HCT116 (cell line): ENCODE results near the gene JAG1. TPM values are rescaled to one million over a fixed set of nuclear protein-coding genes. Genes with fewer than 3 reads are reported as not detected.

Experiments used
- ATAC-seq: fragments of 200-7000 bp; cut with Tn5 transposase; 2 replicates; pipeline ENCODE4 v1.9.1; 2020; ENCODE audit warnings: mild to moderate bottlenecking, moderate library complexity
- BruUV-seq: library from RNA; stranded (reverse); fragments of 400-500 nt; replicated peaks from 2 replicates; lab custom pipeline; 2021; lab: Mats Ljungman, UMichigan
- CTCF ChIA-PET: fragments of 300-600 bp; sonication (Branson Sonifier 250); formaldehyde crosslinking; loops from one replicate; lab custom pipeline; 2021; ENCODE audit warnings: antibody characterized with exemption; lab: Charles Lee
- POLR2A ChIA-PET: fragments of 300-600, 350-600 bp; sonication (Branson Sonifier 250); formaldehyde crosslinking; loops from one replicate; lab custom pipeline; 2021; ENCODE audit warnings: antibody characterized with exemption; lab: Charles Lee
- RAD21 ChIA-PET, 2 experiments: fragments of 300-600 bp; sonication (Branson Sonifier 250); formaldehyde crosslinking; loops; one replicate each; lab custom pipeline; 2023; ENCODE audit warnings: low total read pairs in 2 of 2; ENCODE audit not compliant: uncharacterized antibody in 2 of 2, unreplicated experiment in 2 of 2, low non-redundant PET in 1 of 2; lab: Charles Lee
- DNase-seq: peaks from one replicate; pipeline ENCODE4 v3.0.0-alpha.2; 2010; ENCODE audit warnings: low read depth, low spot score
- H2AFZ ChIP-seq: fragments of 200-600 bp; shearing (Covaris generic), sonication (generic); 2 replicates; pipeline ENCODE4 v1.6.1; 2017; ENCODE audit warnings: low read depth, mixed run types, mixed read lengths, antibody characterized with exemption, low read length; ENCODE audit not compliant: poor library complexity, severe bottlenecking
- H3K27ac ChIP-seq: 2 replicates; pipeline ENCODE4 v1.5.1; 2012; ENCODE audit warnings: low read depth, low read length
- H3K27me3 ChIP-seq: fragments of 200-600 bp; sonication (generic); 2 replicates; pipeline ENCODE4 v1.6.1; 2016; ENCODE audit warnings: mixed run types, low read length, mixed read lengths; ENCODE audit not compliant: insufficient read depth
- H3K36me3 ChIP-seq, 2 experiments: fragments of 200-500 bp in 1 of 2; fragments of 200-600 bp in 1 of 2; sonication (Bioruptor generic) in 1 of 2; sonication (generic) in 1 of 2; 2 replicates each; pipeline versions ENCODE4 v1.5.1 to v1.6.1; 2014 to 2016; ENCODE audit warnings: low read length in 2 of 2, inconsistent platforms in 1 of 2, mixed read lengths in 1 of 2, mixed run types in 1 of 2; ENCODE audit not compliant: insufficient read depth in 2 of 2, control insufficient read depth in 1 of 2
- H3K4me1 ChIP-seq, 2 experiments: fragments of 200-600 bp in 1 of 2; sonication (generic) in 1 of 2; 2 replicates each; pipeline versions ENCODE4 v1.5.1 to v1.6.1; 2012 to 2017; ENCODE audit warnings: low read length in 2 of 2, inconsistent platforms in 1 of 2, mild to moderate bottlenecking in 1 of 2, mixed read lengths in 1 of 2, mixed run types in 1 of 2, moderate library complexity in 1 of 2; ENCODE audit not compliant: insufficient read depth in 2 of 2, control insufficient read depth in 1 of 2
- H3K4me2 ChIP-seq: fragments of 200-600 bp; sonication (generic); 2 replicates; pipeline ENCODE4 v1.6.1; 2017; ENCODE audit warnings: mixed run types, low read length, mixed read lengths
- H3K4me3 ChIP-seq, 2 experiments: fragments of 200-600 bp in 1 of 2; sonication (generic) in 1 of 2; replicated peaks in 1 of 2; 2 replicates each; pipeline ENCODE4 v1.5.1; 2011 to 2016; ENCODE audit warnings: low read length in 2 of 2, control low read depth in 1 of 2, low read depth in 1 of 2, mild to moderate bottlenecking in 1 of 2, mixed read lengths in 1 of 2, mixed run types in 1 of 2
- H3K79me2 ChIP-seq: fragments of 200-600 bp; sonication (generic); 2 replicates; pipeline ENCODE4 v1.6.1; 2017; ENCODE audit warnings: mild to moderate bottlenecking, mixed run types, low read length, moderate library complexity, mixed read lengths; ENCODE audit not compliant: insufficient read depth
- H3K9ac ChIP-seq: fragments of 200-600 bp; sonication (generic); 2 replicates; pipeline ENCODE4 v1.6.1; 2016; ENCODE audit warnings: low read length, mixed read lengths
- H3K9me2 ChIP-seq: fragments of 200-600 bp; sonication (generic), shearing (Covaris generic); 2 replicates; pipeline ENCODE4 v1.6.1; 2017; ENCODE audit warnings: mixed run types, mild to moderate bottlenecking, moderate library complexity; ENCODE audit not compliant: insufficient read depth
- H3K9me3 ChIP-seq, 2 experiments: fragments of 200-500 bp in 1 of 2; fragments of 200-600 bp in 1 of 2; sonication (Bioruptor generic) in 1 of 2; sonication (generic) in 1 of 2; 2 replicates each; pipeline ENCODE4 v1.6.1; 2014 to 2017; ENCODE audit warnings: low read length in 2 of 2, mixed read lengths in 2 of 2, inconsistent platforms in 1 of 2, low read depth in 1 of 2, mild to moderate bottlenecking in 1 of 2, mixed run types in 1 of 2, moderate library complexity in 1 of 2; ENCODE audit not compliant: control insufficient read depth in 1 of 2, insufficient read depth in 1 of 2
- H4K20me1 ChIP-seq: fragments of 200-600 bp; sonication (generic), shearing (Covaris generic); 2 replicates; pipeline ENCODE4 v1.6.1; 2017; ENCODE audit warnings: mixed run types, mild to moderate bottlenecking, moderate library complexity; ENCODE audit not compliant: insufficient read depth
- ATF3 ChIP-seq: IDR thresholded peaks from 2 replicates; pipeline ENCODE4 v1.6.1; 2012
- CBX3 ChIP-seq: IDR thresholded peaks from 2 replicates; pipeline ENCODE4 v1.6.1; 2012; ENCODE audit warnings: low read depth
- CEBPB ChIP-seq: IDR thresholded peaks from 2 replicates; pipeline ENCODE4 v1.6.1; 2012; ENCODE audit warnings: low read depth
- EGR1 ChIP-seq: IDR thresholded peaks from 2 replicates; pipeline ENCODE4 v1.6.1; 2012; ENCODE audit warnings: low read depth
- ELF1 ChIP-seq: IDR thresholded peaks from 2 replicates; pipeline ENCODE4 v1.6.1; 2012; ENCODE audit warnings: low read depth, borderline replicate concordance
- EZH2phosphoT487 ChIP-seq: fragments of 200-600 bp; IDR thresholded peaks from 2 replicates; pipeline ENCODE4 v1.6.1; 2018; ENCODE audit warnings: antibody characterized with exemption, borderline replicate concordance
- FOSL1 ChIP-seq: IDR thresholded peaks from 2 replicates; pipeline ENCODE4 v1.6.1; 2012; ENCODE audit warnings: low read depth
- JUND ChIP-seq: IDR thresholded peaks from 2 replicates; pipeline ENCODE4 v1.6.1; 2012
- POLR2A ChIP-seq: IDR thresholded peaks from 2 replicates; pipeline ENCODE4 v1.7.0; 2011; ENCODE audit warnings: borderline replicate concordance; ENCODE audit not compliant: insufficient read depth, insufficient read length; ENCODE audit errors: extremely low read depth
- RAD21 ChIP-seq: IDR thresholded peaks from 2 replicates; pipeline ENCODE4 v1.6.1; 2012; ENCODE audit warnings: low read depth, mild to moderate bottlenecking
- REST ChIP-seq: IDR thresholded peaks from 2 replicates; pipeline ENCODE4 v1.6.1; 2012; ENCODE audit warnings: low read depth
- SIN3A ChIP-seq: IDR thresholded peaks from 2 replicates; pipeline ENCODE4 v1.6.1; 2012; ENCODE audit warnings: low read depth
- SP1 ChIP-seq: IDR thresholded peaks from 2 replicates; pipeline ENCODE4 v1.6.1; 2012; ENCODE audit warnings: low read depth
- SRF ChIP-seq: IDR thresholded peaks from 2 replicates; pipeline ENCODE4 v1.6.1; 2012; ENCODE audit warnings: low read depth
- YY1 ChIP-seq: IDR thresholded peaks from 2 replicates; pipeline ENCODE4 v1.6.1; 2011; ENCODE audit warnings: low read length, low read depth, moderate library complexity, mild to moderate bottlenecking; ENCODE audit not compliant: insufficient replicate concordance; ENCODE audit errors: extremely low read depth
- ZFX ChIP-seq: fragments of 450-650 bp; IDR thresholded peaks from 2 replicates; pipeline ENCODE4 v1.6.1; 2017
- ZNF274 ChIP-seq: fragments of 200-500 bp; sonication (Bioruptor generic); IDR thresholded peaks from 2 replicates; pipeline ENCODE4 v1.6.1; 2014; ENCODE audit warnings: mild to moderate bottlenecking, low read depth, low read length, inconsistent platforms
- intact Hi-C: fragments of 100-400 bp; cut with micrococcal nuclease; formaldehyde crosslinking; loops from 2 replicates; pipeline ENCODE4 v1.10.0; 2022
- total RNA-seq: library from RNA; stranded (reverse); gene quantifications from one replicate; pipeline ENCODE4 v1.2.1, GENCODE V29; 2021; ENCODE audit not compliant: unreplicated experiment
- TF ChIP-seq, protein P1 (sequence below), 3 experiments: fragments of 200-600 bp in 1 of 3; sonication (generic) in 1 of 3; IDR thresholded peaks in 2 of 3; conservative IDR thresholded peaks in 1 of 3; 2 replicates each; pipeline ENCODE4 v1.5.1; 2012 to 2017; ENCODE audit warnings: low read depth in 2 of 3, low read length in 2 of 3, antibody characterized with exemption in 1 of 3, borderline replicate concordance in 1 of 3, control low read depth in 1 of 3, mild to moderate bottlenecking in 1 of 3, mixed read lengths in 1 of 3, mixed run types in 1 of 3, moderate library complexity in 1 of 3; ENCODE audit not compliant: insufficient read depth in 1 of 3
- TF ChIP-seq, protein P2 (sequence below): IDR thresholded peaks from 2 replicates; pipeline ENCODE4 v1.6.1; 2011; ENCODE audit warnings: mild to moderate bottlenecking, low read length, moderate library complexity; ENCODE audit not compliant: insufficient replicate concordance; ENCODE audit errors: extremely low read depth

Gene JAG1
- total RNA-seq, 1 experiment from 2014 or later = 31.9 TPM

GRCh38 chr20:10671221-10671918, 2.4 kb downstream of the JAG1 start:
- intact Hi-C loops = loop anchor here (5.0 to 10.0 kb wide), 4 partner anchors 119 to 871 kb away; partner anchors contain the start of genes MKKS and SLX4IP
- no peak for DNase-seq
- Histone ChIP-seq H3K36me3 (peaks cover 4 to 15% of the 10 kb centered on the region in 2 experiments), H3K27ac (peak overlapping the region; percentile 99), H3K27me3 (no peaks in the 10 kb centered on the region), H3K4me2 (peak overlapping the region; percentile 87), H3K4me1 (peaks cover 13 to 26% of the 10 kb centered on the region in 2 experiments), H3K9ac (peak overlapping the region; percentile 83), H2AFZ (no peak overlapping the region), H3K9me2 (no peaks in the 10 kb centered on the region), H3K9me3 (no peaks in the 10 kb centered on the region), H3K79me2 (peaks cover 32% of the 10 kb centered on the region; the same call in 1 of the 2 replicates), H3K4me3 (peak overlapping the region; percentile 75 to 90), H4K20me1 (no peaks in the 10 kb centered on the region)
- TSS peak; percentile 22 for BruUV-seq
- ChIA-PET CTCF (interaction anchor here (0.8 to 1.7 kb wide), 4 partner anchors 14 to 596 kb away, joined by 3 to 8 read pairs (median 3); no protein-coding TSS in a partner anchor), POLR2A (interaction anchor here (0.6 to 1.7 kb wide), 4 partner anchors 71 to 624 kb away, joined by 3 to 4 read pairs (median 3); partner anchors contain the start of gene MKKS), RAD21 (interaction anchor here (0.5 to 0.9 kb wide), 2 partner anchors 442 to 873 kb away, joined by 3 to 5 read pairs; no protein-coding TSS in a partner anchor)
- ATAC-seq = peak; percentile 39
- TF ChIP-seq, protein P1, sequence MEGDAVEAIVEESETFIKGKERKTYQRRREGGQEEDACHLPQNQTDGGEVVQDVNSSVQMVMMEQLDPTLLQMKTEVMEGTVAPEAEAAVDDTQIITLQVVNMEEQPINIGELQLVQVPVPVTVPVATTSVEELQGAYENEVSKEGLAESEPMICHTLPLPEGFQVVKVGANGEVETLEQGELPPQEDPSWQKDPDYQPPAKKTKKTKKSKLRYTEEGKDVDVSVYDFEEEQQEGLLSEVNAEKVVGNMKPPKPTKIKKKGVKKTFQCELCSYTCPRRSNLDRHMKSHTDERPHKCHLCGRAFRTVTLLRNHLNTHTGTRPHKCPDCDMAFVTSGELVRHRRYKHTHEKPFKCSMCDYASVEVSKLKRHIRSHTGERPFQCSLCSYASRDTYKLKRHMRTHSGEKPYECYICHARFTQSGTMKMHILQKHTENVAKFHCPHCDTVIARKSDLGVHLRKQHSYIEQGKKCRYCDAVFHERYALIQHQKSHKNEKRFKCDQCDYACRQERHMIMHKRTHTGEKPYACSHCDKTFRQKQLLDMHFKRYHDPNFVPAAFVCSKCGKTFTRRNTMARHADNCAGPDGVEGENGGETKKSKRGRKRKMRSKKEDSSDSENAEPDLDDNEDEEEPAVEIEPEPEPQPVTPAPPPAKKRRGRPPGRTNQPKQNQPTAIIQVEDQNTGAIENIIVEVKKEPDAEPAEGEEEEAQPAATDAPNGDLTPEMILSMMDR (IDR thresholded peaks at IDR 0.05 in 2 of 3, conservative IDR thresholded peaks at IDR 0.05 in 1 of 3; ENCODE audit: borderline replicate concordance in 1 of 3, insufficient read depth in 1 of 3, low read depth in 2 of 3, low read length in 2 of 3) = peak; percentile 2 to 37 (median 35); a peak in 4 of 6 replicates
- TF ChIP-seq REST = no peak
- no peak for TF ChIP-seq ZNF274
- TF ChIP-seq, protein P2, sequence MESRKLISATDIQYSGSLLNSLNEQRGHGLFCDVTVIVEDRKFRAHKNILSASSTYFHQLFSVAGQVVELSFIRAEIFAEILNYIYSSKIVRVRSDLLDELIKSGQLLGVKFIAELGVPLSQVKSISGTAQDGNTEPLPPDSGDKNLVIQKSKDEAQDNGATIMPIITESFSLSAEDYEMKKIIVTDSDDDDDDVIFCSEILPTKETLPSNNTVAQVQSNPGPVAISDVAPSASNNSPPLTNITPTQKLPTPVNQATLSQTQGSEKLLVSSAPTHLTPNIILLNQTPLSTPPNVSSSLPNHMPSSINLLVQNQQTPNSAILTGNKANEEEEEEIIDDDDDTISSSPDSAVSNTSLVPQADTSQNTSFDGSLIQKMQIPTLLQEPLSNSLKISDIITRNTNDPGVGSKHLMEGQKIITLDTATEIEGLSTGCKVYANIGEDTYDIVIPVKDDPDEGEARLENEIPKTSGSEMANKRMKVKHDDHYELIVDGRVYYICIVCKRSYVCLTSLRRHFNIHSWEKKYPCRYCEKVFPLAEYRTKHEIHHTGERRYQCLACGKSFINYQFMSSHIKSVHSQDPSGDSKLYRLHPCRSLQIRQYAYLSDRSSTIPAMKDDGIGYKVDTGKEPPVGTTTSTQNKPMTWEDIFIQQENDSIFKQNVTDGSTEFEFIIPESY = peak; percentile 7
- TF ChIP-seq ZFX = no peak
- TF ChIP-seq SIN3A = peak; percentile 19; the same call in 1 of the 2 replicates
- peak; percentile 36 for TF ChIP-seq SP1
- TF ChIP-seq POLR2A = no peak
- no peak for TF ChIP-seq ATF3
- 0 out of 2 replicates have a peak, but pooled peaks have one; percentile 45 for TF ChIP-seq JUND
- no peak for TF ChIP-seq CEBPB
- no peak for TF ChIP-seq EZH2phosphoT487
- no peak for TF ChIP-seq SRF
- no peak for TF ChIP-seq YY1
- peak; percentile 47 for TF ChIP-seq RAD21
- TF ChIP-seq ELF1 = no peak
- TF ChIP-seq CBX3 = no peak
- peak; percentile 39; the same call in 1 of the 2 replicates for TF ChIP-seq FOSL1
- no peak for TF ChIP-seq EGR1
